Smooth muscle cell (in vitro differentiated cells): ENCODE measurements around the gene MST1R. TPM values are rescaled to one million over a fixed set of nuclear protein-coding genes. Genes with fewer than 3 reads are reported as not detected.

Experiments
- DNase-seq: peaks from one replicate; lab custom pipeline; 2025; ENCODE audit not compliant: unreplicated experiment; lab: John Stamatoyannopoulos, UW
- H2AFZ ChIP-seq: fragments of 200-600 bp; sonication (generic); 2 replicates; pipeline ENCODE4 v1.6.0; 2016; ENCODE audit warnings: antibody characterized with exemption, low read depth, mild to moderate bottlenecking
- H3F3A ChIP-seq: fragments of 200-600 bp; sonication (generic); 2 replicates; pipeline ENCODE4 v1.6.0; 2017; ENCODE audit warnings: antibody characterized with exemption, low read depth
- H3K27ac ChIP-seq: fragments of 200-600 bp; sonication (generic); 2 replicates; pipeline ENCODE4 v1.5.1; 2016; ENCODE audit warnings: low read depth, mild to moderate bottlenecking
- H3K27me3 ChIP-seq: fragments of 200-600 bp; sonication (generic); 2 replicates; pipeline ENCODE4 v1.6.1; 2016; ENCODE audit warnings: low read depth, mild to moderate bottlenecking
- H3K36me3 ChIP-seq: fragments of 200-600 bp; sonication (generic); 2 replicates; pipeline ENCODE4 v1.5.1; 2016; ENCODE audit warnings: low read depth
- H3K4me1 ChIP-seq: fragments of 200-600 bp; sonication (generic); 2 replicates; pipeline ENCODE4 v1.5.1; 2016; ENCODE audit warnings: low read depth
- H3K4me2 ChIP-seq: fragments of 200-600 bp; sonication (generic); 2 replicates; pipeline ENCODE4 v1.6.0; 2016; ENCODE audit warnings: mild to moderate bottlenecking
- H3K4me3 ChIP-seq: fragments of 200-600 bp; sonication (generic); 2 replicates; pipeline ENCODE4 v1.5.1; 2016; ENCODE audit warnings: mild to moderate bottlenecking
- H3K79me2 ChIP-seq: fragments of 200-600 bp; sonication (generic); 2 replicates; pipeline ENCODE4 v1.6.0; 2016; ENCODE audit warnings: low read depth, mild to moderate bottlenecking
- H3K9ac ChIP-seq: fragments of 200-600 bp; sonication (generic); 2 replicates; pipeline ENCODE4 v1.6.0; 2016; ENCODE audit warnings: low read depth
- H3K9me3 ChIP-seq: fragments of 200-600 bp; sonication (generic); replicated peaks from 2 replicates; pipeline ENCODE4 v1.5.1; 2016; ENCODE audit warnings: low read depth
- H4K20me1 ChIP-seq: fragments of 200-600 bp; sonication (generic); 2 replicates; pipeline ENCODE4 v1.6.0; 2016; ENCODE audit warnings: low read depth
- WGBS: methylation state at CpG from one replicate; pipeline ENCODE4 v1.1.7; 2016; ENCODE audit warnings: low lambda C conversion rate; 5-methylcytosine and 5-hydroxymethylcytosine counted together
- polyA plus RNA-seq: library from polyadenylated mRNA; unstranded; fragments of >200 nt; fragmentation: Nextera tagmentation; extraction: Ambion mirVana; gene quantifications from 2 replicates; pipeline ENCODE4 v1.2.1, GENCODE V29; 2016
- total RNA-seq: library from RNA; depleted of rRNA; stranded (reverse); fragments of >200 nt; gene quantifications from 2 replicates; pipeline ENCODE4 v1.2.3, GENCODE V29; 2014
- TF ChIP-seq, protein P1 (sequence below): fragments of 200-600 bp; sonication (generic); IDR thresholded peaks from 2 replicates; pipeline ENCODE4 v1.5.1; 2017; ENCODE audit warnings: borderline replicate concordance, mild to moderate bottlenecking, antibody characterized with exemption; ENCODE audit not compliant: insufficient read depth, poor library complexity, severe bottlenecking

The MST1R gene
- total and polyA plus RNA-seq, 2 experiments from 2014 or later, result 0.59 to 0.63 TPM

DNA sequence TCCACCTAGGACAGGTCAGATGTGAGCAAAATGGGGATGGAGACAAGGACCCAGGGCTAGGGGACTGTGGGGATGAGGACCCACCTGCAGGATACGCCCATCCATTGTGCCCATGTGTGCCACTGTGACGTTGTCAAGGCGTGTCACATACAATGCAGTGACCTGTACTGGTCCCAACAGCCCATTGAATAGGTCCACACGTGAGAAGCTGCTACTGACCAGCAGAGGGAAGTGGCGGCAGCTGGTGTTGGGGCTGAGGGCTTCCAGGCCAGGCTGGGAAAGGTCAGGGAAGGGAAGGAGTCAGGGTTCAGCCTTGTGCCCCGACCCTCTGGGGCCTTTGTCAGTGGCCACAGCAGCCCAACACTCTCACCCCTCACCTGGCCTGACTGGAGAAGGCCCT lies 4.7 kb downstream of the MST1R start:
- H3K9ac ChIP-seq, result no peak overlapping the region

DNA sequence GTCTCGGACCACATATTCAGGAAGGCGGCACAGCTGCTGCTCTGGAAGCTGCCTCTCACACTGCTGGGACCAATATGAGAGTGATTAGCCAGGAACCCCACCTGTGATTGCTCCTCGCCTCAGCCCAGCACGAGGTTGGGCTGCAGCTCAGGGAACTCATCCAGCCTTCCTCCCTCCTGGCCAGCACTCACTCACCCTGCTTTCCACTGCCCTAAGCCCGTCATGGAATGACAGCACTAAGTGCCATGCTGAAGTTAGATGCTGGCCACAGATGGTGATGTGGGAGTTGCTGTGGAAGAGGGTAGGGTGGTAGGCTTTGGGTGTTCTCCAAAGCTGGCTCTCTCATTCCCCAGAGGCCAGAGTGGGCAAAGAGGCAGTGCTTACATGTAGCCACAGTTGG lies 7.3 kb downstream of the MST1R start:
- Histone ChIP-seq H3K79me2 (no peaks in the 10 kb centered on the region), H3K9ac (no peak overlapping the region), H3F3A (no peaks in the 10 kb centered on the region), H3K4me2 (no peak overlapping the region), H3K4me1 (no peaks in the 10 kb centered on the region), H3K27ac (no peak overlapping the region), H3K4me3 (no peak overlapping the region), H4K20me1 (no peaks in the 10 kb centered on the region), H3K36me3 (no peaks in the 10 kb centered on the region), H2AFZ (no peak overlapping the region), H3K27me3 (no peaks in the 10 kb centered on the region), H3K9me3 (no peaks in the 10 kb centered on the region)
- 86% methylated on average over 5 of the region's 5 CpGs for WGBS
- TF ChIP-seq, protein P1, sequence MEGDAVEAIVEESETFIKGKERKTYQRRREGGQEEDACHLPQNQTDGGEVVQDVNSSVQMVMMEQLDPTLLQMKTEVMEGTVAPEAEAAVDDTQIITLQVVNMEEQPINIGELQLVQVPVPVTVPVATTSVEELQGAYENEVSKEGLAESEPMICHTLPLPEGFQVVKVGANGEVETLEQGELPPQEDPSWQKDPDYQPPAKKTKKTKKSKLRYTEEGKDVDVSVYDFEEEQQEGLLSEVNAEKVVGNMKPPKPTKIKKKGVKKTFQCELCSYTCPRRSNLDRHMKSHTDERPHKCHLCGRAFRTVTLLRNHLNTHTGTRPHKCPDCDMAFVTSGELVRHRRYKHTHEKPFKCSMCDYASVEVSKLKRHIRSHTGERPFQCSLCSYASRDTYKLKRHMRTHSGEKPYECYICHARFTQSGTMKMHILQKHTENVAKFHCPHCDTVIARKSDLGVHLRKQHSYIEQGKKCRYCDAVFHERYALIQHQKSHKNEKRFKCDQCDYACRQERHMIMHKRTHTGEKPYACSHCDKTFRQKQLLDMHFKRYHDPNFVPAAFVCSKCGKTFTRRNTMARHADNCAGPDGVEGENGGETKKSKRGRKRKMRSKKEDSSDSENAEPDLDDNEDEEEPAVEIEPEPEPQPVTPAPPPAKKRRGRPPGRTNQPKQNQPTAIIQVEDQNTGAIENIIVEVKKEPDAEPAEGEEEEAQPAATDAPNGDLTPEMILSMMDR, result no peak
- no peak for DNase-seq

More for the DNA sequence above, 4.7 kb downstream of the MST1R start:
- H3K9me3 ChIP-seq, result no peaks in the 10 kb centered on the region
- TF ChIP-seq, protein P1, result no peak
- no peak overlapping the region for H3K27ac ChIP-seq
- H3K4me1 ChIP-seq, result peaks cover 3% of the 10 kb centered on the region
- H3K36me3 ChIP-seq, result no peaks in the 10 kb centered on the region
- DNase-seq, result no peak
- H2AFZ ChIP-seq, result no peak overlapping the region
- H3K79me2 ChIP-seq, result no peaks in the 10 kb centered on the region
- H3K4me2 ChIP-seq, result no peak overlapping the region
- H3K27me3 ChIP-seq, result no peaks in the 10 kb centered on the region
- H3F3A ChIP-seq, result no peaks in the 10 kb centered on the region
- H3K4me3 ChIP-seq, result no peak overlapping the region
- WGBS, result 78% methylated on average over 6 of the region's 6 CpGs
- H4K20me1 ChIP-seq, result no peaks in the 10 kb centered on the region

GRCh38 chr3:49895791-49896190 lies 7.9 kb downstream of the MST1R start:
- no peaks in the 10 kb centered on the region for H3K4me1 ChIP-seq
- H4K20me1 ChIP-seq, result no peaks in the 10 kb centered on the region
- no peak for DNase-seq
- no peaks in the 10 kb centered on the region for H3K27me3 ChIP-seq
- no peak overlapping the region for H3K9ac ChIP-seq
- no peaks in the 10 kb centered on the region for H3F3A ChIP-seq
- TF ChIP-seq, protein P1, result no peak
- no peaks in the 10 kb centered on the region for H3K79me2 ChIP-seq
- no peak overlapping the region for H3K4me3 ChIP-seq
- H3K4me2 ChIP-seq, result no peak overlapping the region
- H3K36me3 ChIP-seq, result no peaks in the 10 kb centered on the region
- no peaks in the 10 kb centered on the region for H3K9me3 ChIP-seq
- WGBS, result 93% methylated on average over 9 of the region's 9 CpGs
- H3K27ac ChIP-seq, result no peak overlapping the region
- H2AFZ ChIP-seq, result no peak overlapping the region

DNA sequence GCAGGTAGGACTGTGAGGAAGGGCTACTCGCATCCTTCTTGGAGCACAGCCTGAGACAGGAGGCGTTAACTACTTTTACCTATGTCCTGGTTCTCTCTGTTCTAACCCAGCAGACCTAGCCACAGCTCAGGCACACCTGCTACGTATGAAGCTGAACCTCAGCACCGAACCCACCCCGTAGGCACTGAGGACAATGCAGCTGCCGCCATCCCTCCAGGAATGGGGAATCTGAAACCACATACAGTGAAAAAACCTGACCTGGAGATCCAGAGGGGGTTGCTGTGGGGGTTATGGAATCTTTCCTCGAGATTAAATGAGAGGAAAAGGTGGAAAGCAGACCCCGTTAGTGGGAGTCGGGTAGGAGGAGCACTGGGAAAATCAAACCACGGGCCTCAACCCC lies 14.4 kb downstream of the MST1R start:
- DNase-seq, result no peak
- Histone ChIP-seq H3K79me2 (no peaks in the 10 kb centered on the region), H3K4me1 (no peaks in the 10 kb centered on the region), H3K36me3 (no peaks in the 10 kb centered on the region), H3K4me3 (no peak overlapping the region), H2AFZ (no peak overlapping the region), H3K9me3 (no peaks in the 10 kb centered on the region), H3K27ac (no peak overlapping the region), H3F3A (no peaks in the 10 kb centered on the region), H3K27me3 (no peaks in the 10 kb centered on the region), H3K9ac (no peak overlapping the region), H3K4me2 (no peak overlapping the region), H4K20me1 (no peaks in the 10 kb centered on the region)
- 88% methylated on average over 10 of the region's 10 CpGs for WGBS
- TF ChIP-seq, protein P1, result no peak
